ENCODE data around the gene PEAK1. TPM values are rescaled to one million over a fixed set of nuclear protein-coding genes. Genes with fewer than 3 reads are reported as not detected.

PEAK1 gene
- total RNA-seq, 2 experiments from 2014 or later, result 33.2 to 33.5 TPM

DNA sequence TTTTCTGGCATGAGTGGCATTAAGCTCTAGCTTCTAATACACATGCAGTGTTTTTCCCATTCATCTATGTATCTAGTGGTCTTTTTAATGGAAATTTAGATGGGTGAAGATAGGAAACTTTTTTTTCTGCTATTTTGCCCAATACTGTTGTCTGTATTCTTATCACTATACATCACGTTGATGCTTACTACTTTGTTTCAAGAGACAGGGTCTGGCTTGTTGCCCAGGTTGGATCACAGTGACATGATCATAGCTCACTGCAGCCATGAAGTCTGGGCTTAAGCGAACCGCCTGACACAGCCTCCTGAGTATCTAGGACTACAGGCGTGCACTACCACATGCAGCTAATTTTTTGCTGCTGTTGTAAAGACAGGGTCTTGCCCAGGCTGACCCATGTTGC is 84.6 kb downstream of the PEAK1 start:
- no peak overlapping the region for H3K4me3 Mint-ChIP-seq
- no peak overlapping the region for H3K27ac Mint-ChIP-seq
- H3K4me1 Mint-ChIP-seq, result peaks cover 8% of the 10 kb centered on the region
- peaks cover 14% of the 10 kb centered on the region for H3K36me3 Mint-ChIP-seq
- H3K9me3 Mint-ChIP-seq, result no peaks in the 10 kb centered on the region
- DNase-seq, result no peak
- H3K27me3 Mint-ChIP-seq, result no peaks in the 10 kb centered on the region

DNA sequence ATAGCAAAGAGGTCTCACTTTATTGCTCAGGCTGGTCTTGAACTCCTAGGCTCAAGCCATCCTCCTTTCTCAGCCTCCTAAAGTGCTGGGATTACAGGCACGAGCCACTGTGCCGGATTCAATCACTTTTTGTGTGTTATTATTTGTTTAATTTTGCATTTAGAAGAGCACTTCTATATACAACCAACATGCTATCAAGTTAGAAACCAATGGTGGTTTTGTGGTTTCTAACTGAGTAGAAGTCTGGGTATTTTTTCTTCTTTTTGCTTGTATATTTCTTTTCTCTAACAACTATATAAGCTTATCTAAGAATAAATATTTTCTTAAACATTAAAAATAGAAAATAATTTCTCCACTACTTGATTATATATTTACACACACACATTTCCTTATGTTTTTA is 86.7 kb downstream of the PEAK1 start:
- Mint-ChIP-seq H3K9me3 (no peaks in the 10 kb centered on the region), H3K27me3 (no peaks in the 10 kb centered on the region), H3K36me3 (peaks cover 8% of the 10 kb centered on the region), H3K4me3 (no peak overlapping the region), H3K27ac (no peak overlapping the region), H3K4me1 (peaks cover 10% of the 10 kb centered on the region)
- no peak for DNase-seq

DNA sequence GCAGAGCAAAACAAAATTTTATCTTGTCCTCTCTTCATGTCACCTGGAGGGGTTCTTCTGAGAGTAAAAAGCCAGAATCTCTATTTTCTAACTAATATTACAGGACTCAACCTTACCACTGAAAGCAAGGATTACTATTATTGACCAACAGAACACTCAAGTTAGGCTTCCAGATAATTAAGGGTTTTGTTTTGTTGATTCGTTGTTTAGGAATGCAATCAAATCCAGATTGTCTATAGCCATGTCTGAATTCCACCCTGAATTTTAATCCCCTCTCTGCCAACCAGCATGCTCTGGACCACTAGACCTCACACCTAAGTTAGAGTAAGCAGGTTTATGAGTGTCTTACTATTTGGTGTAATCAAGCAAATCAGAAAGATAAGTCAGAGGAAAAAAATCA is 90.7 kb downstream of the PEAK1 start:
- DNase-seq, result no peak
- Mint-ChIP-seq H3K4me3 (no peak overlapping the region), H3K36me3 (peaks cover 8% of the 10 kb centered on the region), H3K27me3 (no peaks in the 10 kb centered on the region), H3K27ac (no peak overlapping the region), H3K4me1 (peaks cover 7% of the 10 kb centered on the region), H3K9me3 (no peaks in the 10 kb centered on the region)

DNA sequence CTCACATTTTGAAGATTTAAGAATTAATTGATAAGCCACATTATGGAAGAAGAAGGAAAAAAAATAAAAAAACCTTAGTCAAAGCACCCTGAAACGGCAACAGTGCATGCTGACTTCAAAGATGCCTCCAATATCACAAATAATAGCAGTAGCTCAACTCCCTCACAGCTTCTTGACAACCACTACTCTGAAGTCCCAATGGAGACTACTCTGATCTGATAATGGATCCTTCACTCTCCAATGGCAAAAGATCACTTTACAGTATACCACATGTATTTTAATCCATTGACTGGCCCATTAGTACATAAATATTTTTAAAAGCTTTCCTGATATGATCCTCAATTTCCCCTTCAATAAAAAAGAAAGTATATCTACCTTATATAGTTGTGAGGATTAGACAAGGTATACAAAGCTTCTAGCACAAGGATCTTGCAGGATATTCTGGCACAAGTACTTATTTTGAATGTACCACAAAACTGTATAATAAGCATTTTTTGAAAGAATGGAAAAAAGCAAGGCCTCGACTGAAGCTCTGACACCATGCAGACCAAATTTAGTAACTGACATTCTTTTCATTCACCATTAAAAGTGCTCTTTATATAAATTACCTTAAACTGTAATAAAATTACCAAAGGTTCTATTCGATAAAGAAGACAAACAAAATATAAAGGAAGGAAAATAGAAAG is 91.9 kb downstream of the PEAK1 start:
- H3K4me1 Mint-ChIP-seq, result peaks cover 2% of the 10 kb centered on the region
- no peak overlapping the region for H3K27ac Mint-ChIP-seq
- H3K9me3 Mint-ChIP-seq, result peaks cover 4% of the 10 kb centered on the region
- H3K27me3 Mint-ChIP-seq, result no peaks in the 10 kb centered on the region
- no peak for DNase-seq
- H3K36me3 Mint-ChIP-seq, result peaks cover 15% of the 10 kb centered on the region
- no peak overlapping the region for H3K4me3 Mint-ChIP-seq

DNA sequence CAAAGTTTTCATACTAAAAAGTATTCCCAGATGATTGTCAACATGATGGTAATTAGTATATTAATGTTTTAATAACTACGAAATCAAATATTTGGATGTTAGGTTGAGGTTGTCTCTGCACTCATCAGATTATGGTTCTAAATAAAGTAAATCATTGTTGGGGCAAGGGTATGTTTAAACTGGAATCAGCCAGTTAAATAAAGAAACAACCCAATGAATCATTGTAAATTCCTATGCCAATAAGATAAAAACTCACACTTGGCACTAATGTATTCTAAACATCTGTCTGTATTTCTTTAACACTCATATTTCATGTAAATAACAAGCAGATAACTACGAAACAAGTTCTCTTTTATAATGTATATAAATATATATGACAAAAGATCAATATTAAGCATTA is 92.7 kb downstream of the PEAK1 start:
- Mint-ChIP-seq H3K36me3 (peaks cover 12% of the 10 kb centered on the region), H3K4me3 (no peak overlapping the region), H3K4me1 (peaks cover 2% of the 10 kb centered on the region), H3K9me3 (peaks cover 6% of the 10 kb centered on the region), H3K27me3 (no peaks in the 10 kb centered on the region), H3K27ac (no peak overlapping the region)
- DNase-seq, result no peak

DNA sequence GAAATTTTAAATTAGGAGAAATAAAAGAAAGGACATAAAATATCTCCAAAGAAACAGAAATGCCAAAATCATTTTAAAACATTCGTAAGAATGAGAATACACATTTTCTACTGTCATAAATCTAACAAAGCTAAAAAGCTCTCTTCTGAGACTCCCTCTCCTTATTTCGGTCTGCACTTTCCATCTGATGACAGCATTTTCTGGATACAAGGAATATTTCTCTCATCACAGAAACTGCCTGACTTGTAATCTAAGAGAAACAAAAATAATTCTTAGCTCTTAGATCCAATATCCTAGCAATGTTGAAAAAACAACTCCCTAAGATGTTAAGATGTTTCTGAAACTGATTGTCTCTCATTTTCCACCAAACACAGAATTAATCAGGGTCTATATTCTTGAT is 93.5 kb downstream of the PEAK1 start:
- no peak for DNase-seq
- Mint-ChIP-seq H3K9me3 (peaks cover 10% of the 10 kb centered on the region), H3K27ac (no peak overlapping the region), H3K4me1 (peaks cover 2% of the 10 kb centered on the region), H3K36me3 (peaks cover 18% of the 10 kb centered on the region), H3K27me3 (no peaks in the 10 kb centered on the region), H3K4me3 (no peak overlapping the region)

DNA sequence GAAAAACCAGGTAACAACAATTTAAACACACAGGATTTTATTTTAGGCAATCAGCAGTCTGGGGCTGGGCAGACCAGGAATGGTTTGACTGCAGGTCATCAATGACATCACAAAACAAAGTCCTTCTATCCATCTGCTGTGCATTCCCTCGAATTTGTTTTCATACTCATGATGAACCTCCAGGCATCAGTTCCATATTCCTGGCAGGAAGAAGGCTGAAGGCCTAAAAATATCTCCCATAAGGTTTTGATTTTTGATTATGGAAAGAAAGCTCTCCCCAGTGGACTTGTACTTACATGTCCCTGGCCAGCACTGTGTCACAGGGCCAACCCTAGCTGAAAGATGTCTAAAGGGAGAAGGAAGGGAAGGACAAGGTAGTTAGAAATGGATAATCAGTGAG is 107.4 kb downstream of the PEAK1 start:
- DNase-seq, result no peak
- Mint-ChIP-seq H3K9me3 (no peaks in the 10 kb centered on the region), H3K36me3 (peaks cover 2% of the 10 kb centered on the region), H3K27me3 (no peaks in the 10 kb centered on the region), H3K4me3 (no peak overlapping the region), H3K27ac (no peak overlapping the region), H3K4me1 (peaks cover 7% of the 10 kb centered on the region)

DNA sequence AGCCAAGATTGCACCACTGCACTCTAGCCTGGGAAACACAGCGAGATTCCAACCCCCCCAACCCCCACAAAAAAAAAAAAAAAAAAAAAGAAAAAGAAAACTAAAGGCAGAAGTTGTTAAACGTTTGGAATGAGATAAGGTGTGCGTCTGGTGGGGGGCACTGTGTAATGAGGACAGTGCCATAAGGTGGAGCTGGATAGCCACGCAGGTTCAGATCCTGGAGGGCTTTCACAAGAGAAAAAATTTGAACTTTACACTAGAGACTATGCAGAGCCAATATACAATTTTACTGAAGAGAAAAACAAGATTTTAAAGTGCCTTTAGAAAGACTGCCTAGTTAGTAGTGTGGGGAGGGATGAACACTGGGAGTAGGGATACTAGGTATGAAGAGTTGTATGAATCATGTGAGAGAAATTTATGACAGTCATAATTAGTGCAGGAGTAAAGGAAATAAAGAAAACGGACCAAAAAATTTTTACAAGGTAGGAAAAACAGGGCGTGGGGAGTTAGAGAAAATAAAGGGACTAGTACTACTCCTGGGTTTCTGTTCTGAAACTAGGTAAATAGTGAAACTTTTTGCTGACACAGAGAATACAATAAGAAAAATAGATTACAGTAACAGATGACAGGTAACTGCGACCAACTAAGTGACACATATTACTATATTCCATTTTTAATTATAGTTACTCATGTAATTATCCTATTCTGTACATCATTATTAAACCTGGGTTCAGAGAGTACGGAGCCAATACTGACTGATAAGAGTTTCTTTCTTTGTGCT is 108.1 kb downstream of the PEAK1 start:
- H3K36me3 Mint-ChIP-seq, result peaks cover 2% of the 10 kb centered on the region
- DNase-seq, result no peak
- peaks cover 7% of the 10 kb centered on the region for H3K4me1 Mint-ChIP-seq
- no peaks in the 10 kb centered on the region for H3K9me3 Mint-ChIP-seq
- H3K27me3 Mint-ChIP-seq, result no peaks in the 10 kb centered on the region
- H3K27ac Mint-ChIP-seq, result no peak overlapping the region
- no peak overlapping the region for H3K4me3 Mint-ChIP-seq

DNA sequence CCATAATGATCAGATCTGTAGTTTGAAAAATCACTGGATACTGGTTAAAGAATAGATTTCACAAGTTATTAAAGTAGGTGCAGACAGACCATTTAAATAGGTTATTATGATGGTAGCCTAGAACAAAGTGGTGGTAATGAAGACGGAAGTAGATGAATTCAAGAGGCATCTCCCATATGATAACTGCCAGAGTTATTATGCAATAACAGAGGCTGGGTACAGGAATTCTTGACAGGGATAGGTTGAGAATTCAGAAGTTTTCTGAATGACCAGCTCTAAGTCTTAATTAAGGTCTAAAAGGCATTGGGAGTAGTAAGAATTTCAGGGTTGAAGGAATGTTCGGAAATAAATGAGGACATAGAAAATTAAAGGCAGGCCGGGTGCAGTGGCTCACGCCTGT is 108.9 kb downstream of the PEAK1 start:
- peaks cover 11% of the 10 kb centered on the region for H3K4me1 Mint-ChIP-seq

DNA sequence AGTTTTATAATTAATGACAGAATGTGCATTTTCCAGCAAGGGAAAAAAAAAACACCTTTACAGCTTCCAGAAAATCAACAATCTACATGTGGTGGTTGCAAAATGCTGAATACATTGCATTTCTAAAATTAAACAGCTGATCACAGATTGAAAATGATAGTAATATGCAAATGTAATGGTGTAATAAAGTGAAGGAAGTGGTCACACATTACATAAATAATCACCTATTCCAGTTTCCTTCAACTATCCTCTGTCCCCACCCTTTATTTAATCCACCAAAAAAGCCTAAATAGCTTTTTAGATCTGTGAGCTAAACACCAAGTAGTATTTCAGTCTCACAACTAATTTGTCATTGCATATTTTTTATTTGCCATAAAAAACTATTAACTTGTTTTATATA is 110.5 kb downstream of the PEAK1 start:
- Mint-ChIP-seq H3K27ac (no peak overlapping the region), H3K4me1 (peaks cover 11% of the 10 kb centered on the region), H3K9me3 (no peaks in the 10 kb centered on the region), H3K36me3 (peaks cover 2% of the 10 kb centered on the region), H3K27me3 (no peaks in the 10 kb centered on the region), H3K4me3 (no peak overlapping the region)
- no peak for DNase-seq

More for the DNA sequence above, 108.9 kb downstream of the PEAK1 start:
- no peak for DNase-seq
- H3K36me3 Mint-ChIP-seq, result peaks cover 2% of the 10 kb centered on the region
- no peak overlapping the region for H3K4me3 Mint-ChIP-seq
- no peaks in the 10 kb centered on the region for H3K9me3 Mint-ChIP-seq
- no peak overlapping the region for H3K27ac Mint-ChIP-seq
- no peaks in the 10 kb centered on the region for H3K27me3 Mint-ChIP-seq

DNA sequence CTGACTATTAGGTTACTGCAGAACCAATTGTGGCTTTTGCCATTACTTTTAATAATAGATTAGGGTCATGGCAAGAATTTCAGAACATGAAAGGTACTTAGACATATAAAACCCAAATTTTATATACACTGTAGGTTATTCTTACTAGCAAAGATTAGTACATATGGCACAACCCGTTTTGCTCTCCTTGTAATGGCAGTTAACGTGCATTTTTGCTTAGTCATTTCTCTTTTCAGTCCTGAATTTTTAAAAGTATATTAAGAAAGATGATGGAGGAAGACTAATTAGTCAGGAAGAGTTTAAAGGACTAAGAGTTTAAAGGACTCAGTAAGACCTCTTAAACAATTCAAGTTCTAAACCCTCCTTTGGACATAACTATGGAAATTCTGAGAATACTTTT is 114.0 kb downstream of the PEAK1 start:
- Mint-ChIP-seq H3K36me3 (peaks cover 4% of the 10 kb centered on the region), H3K27ac (no peak overlapping the region), H3K4me3 (no peak overlapping the region), H3K4me1 (peaks cover 11% of the 10 kb centered on the region), H3K9me3 (no peaks in the 10 kb centered on the region), H3K27me3 (no peaks in the 10 kb centered on the region)
- no peak for DNase-seq

DNA sequence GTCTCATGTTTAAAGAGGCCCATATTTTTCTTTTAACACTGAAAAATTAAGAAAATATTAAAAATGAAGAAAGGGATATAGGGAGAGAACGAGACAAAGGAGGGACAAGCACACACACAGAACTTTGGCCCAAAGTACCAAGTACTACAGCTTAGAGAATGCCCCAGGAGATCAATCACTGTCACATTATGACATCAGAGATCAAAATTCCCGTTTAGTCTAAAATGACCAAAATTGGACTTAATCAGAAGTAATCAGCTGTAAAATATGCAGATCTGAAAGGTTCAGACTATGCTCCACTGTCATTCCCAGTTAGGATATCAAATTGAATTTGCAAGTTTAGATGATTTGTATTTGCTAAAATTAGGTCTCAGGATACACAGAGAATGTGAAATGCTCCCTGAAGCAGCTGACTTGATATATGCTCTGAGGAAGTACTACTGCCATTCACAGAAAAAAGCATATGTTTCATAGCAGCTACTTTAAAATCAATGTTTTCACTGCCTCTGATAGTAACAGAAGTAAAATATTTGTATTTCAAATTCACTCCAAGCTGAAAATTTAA is 123.0 kb downstream of the PEAK1 start:
- Mint-ChIP-seq H3K27me3 (no peaks in the 10 kb centered on the region), H3K4me1 (peaks cover 2% of the 10 kb centered on the region), H3K27ac (no peak overlapping the region), H3K4me3 (no peak overlapping the region), H3K36me3 (no peaks in the 10 kb centered on the region), H3K9me3 (no peaks in the 10 kb centered on the region)
- no peak for DNase-seq

DNA sequence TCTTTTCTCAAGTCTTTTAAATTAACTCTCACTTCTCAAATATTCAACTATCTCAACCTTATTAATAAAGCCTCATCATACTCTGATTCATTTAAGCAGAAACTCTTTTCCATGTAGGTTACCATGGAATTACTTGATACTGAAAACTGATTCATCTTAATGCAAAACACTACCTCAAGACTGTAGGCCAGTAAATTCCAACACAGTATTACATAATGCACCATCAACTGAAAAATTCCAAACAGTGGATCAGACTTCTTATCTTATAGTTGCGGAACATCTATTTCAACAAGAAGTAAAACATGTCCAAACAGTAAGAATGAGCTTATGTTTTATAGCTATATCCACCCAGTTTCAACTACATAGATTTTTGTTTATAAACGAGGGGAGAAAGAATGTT is 124.5 kb downstream of the PEAK1 start:
- H3K36me3 Mint-ChIP-seq, result no peaks in the 10 kb centered on the region
- no peak for DNase-seq
- H3K27ac Mint-ChIP-seq, result no peak overlapping the region

DNA sequence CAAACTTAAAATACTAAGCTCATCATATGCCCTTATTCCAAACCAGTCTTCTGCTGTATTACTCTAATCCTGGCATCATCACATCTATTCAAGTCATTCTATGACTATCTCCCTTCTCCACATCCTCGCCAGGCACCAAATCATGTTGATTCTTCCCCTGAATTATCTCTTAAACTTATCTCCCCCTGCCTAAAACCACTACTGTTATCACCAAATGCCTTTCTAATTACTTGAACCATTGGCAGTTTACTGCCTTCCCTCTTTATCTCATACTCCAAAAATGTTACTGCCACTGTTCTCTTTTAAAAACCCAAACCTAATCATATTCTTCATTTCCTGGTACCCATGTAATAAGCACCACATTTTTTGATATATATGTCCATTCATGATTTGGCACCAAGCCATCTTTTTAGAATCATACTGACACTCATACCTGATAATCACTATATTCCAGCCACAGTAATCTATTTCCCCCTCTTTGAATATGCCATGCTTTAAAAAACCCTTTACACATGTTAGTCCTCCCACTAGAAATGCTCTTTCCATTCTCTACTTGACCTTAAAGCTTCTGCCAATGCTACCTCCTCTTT is 126.8 kb downstream of the PEAK1 start:
- H3K27ac Mint-ChIP-seq, result no peak overlapping the region
- no peaks in the 10 kb centered on the region for H3K9me3 Mint-ChIP-seq
- H3K4me1 Mint-ChIP-seq, result peaks cover 2% of the 10 kb centered on the region
- H3K36me3 Mint-ChIP-seq, result no peaks in the 10 kb centered on the region
- no peak overlapping the region for H3K4me3 Mint-ChIP-seq
- DNase-seq, result no peak
- no peaks in the 10 kb centered on the region for H3K27me3 Mint-ChIP-seq

More for the DNA sequence above, 124.5 kb downstream of the PEAK1 start:
- Mint-ChIP-seq H3K4me1 (peaks cover 2% of the 10 kb centered on the region), H3K4me3 (no peak overlapping the region), H3K27me3 (no peaks in the 10 kb centered on the region), H3K9me3 (no peaks in the 10 kb centered on the region)

DNA sequence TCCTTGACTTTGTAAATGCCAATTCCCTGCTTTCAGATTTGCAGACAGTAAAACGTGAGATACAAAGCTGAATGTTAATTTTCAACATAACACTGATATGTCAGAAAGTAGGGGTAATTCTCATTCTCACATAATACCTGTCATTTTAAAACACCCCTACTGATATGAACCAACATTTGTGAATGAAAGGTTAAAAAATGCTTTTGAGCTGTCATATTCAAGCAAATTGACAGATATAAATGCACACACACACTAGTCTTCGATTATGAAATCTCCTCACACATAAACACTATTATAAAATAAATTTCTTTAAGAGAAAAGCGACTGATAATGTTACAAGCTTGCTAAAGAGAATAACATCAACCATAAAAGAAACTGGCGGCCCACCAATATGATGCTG is 128.8 kb downstream of the PEAK1 start:
- Mint-ChIP-seq H3K9me3 (no peaks in the 10 kb centered on the region), H3K27me3 (no peaks in the 10 kb centered on the region), H3K27ac (no peak overlapping the region), H3K4me3 (no peak overlapping the region), H3K4me1 (peaks cover 2% of the 10 kb centered on the region), H3K36me3 (no peaks in the 10 kb centered on the region)
- DNase-seq, result no peak

All from activated naive CD8-positive, alpha-beta T cell treated with anti-CD3 and anti-CD28 coated beads for 36 hours (primary cell).